GM12878 (cell line): ENCODE measurements around the gene CC2D1A. TPM values are rescaled to one million over a fixed set of nuclear protein-coding genes. Genes with fewer than 3 reads are reported as not detected.

Source experiments
- ATAC-seq: fragments of 200-7000 bp; cut with Tn5 transposase; 3 replicates; pipeline ENCODE4 v1.9.1; 2020; ENCODE audit warnings: mild to moderate bottlenecking, moderate library complexity
- BruUV-seq: library from RNA; stranded (reverse); fragments of 400-500 nt; replicated peaks from 2 replicates; lab custom pipeline; 2021; lab: Mats Ljungman, UMichigan
- CTCF ChIA-PET: fragments of 300-600 bp; sonication (Branson Sonifier 250); formaldehyde crosslinking; extraction: SDS; loops from one replicate; lab custom pipeline; 2021; ENCODE audit warnings: inconsistent platforms; lab: Yijun Ruan, JAX
- POLR2A ChIA-PET: fragments of 350-600 bp; formaldehyde crosslinking; extraction: SDS; loops from one replicate; lab custom pipeline; 2021; ENCODE audit warnings: inconsistent platforms; lab: Charles Lee
- RAD21 ChIA-PET: fragments of 300-600 bp; sonication (Branson Sonifier 250); formaldehyde crosslinking; loops from one replicate; lab custom pipeline; 2023; ENCODE audit warnings: antibody characterized with exemption; ENCODE audit not compliant: unreplicated experiment; lab: Charles Lee
- SMC1A ChIA-PET: fragments of 300-600 bp; sonication (Branson Sonifier 250); formaldehyde crosslinking; loops from one replicate; lab custom pipeline; 2023; ENCODE audit not compliant: unreplicated experiment, uncharacterized antibody; lab: Charles Lee
- DNase-seq: peaks from one replicate; pipeline ENCODE4 v3.0.0-alpha.2; 2011; ENCODE audit warnings: low read depth, low spot score
- FAIRE-seq: peaks from 3 replicates; lab custom pipeline; 2011; peaks lifted over from hg19 to GRCh38; lab: Jason Lieb, UNC
- H2AFZ ChIP-seq: 2 replicates; pipeline ENCODE4 v1.6.0; 2011; ENCODE audit warnings: low read depth, low read length, control low read depth; ENCODE audit not compliant: control insufficient read depth
- H3K27ac ChIP-seq: 2 replicates; pipeline ENCODE4 v1.5.1; 2011; ENCODE audit warnings: control low read depth; ENCODE audit not compliant: control insufficient read depth, insufficient read depth
- H3K27me3 ChIP-seq, 2 experiments: replicated peaks in 1 of 2; 2 replicates each; pipeline versions ENCODE4 v1.6.0 to v1.6.1; 2011; ENCODE audit warnings: low read length in 1 of 2; ENCODE audit not compliant: control insufficient read depth in 2 of 2, insufficient read depth in 2 of 2
- H3K36me3 ChIP-seq, 2 experiments: 2 replicates each; pipeline ENCODE4 v1.5.1; 2011; ENCODE audit warnings: low read length in 1 of 2; ENCODE audit not compliant: control insufficient read depth in 2 of 2, insufficient read depth in 2 of 2
- H3K4me1 ChIP-seq: 2 replicates; pipeline ENCODE4 v1.6.1; 2011; ENCODE audit warnings: mild to moderate bottlenecking, low read length, moderate library complexity, mixed read lengths; ENCODE audit not compliant: control insufficient read depth, insufficient read depth
- H3K4me2 ChIP-seq: 2 replicates; pipeline ENCODE4 v1.6.0; 2011; ENCODE audit warnings: control low read depth; ENCODE audit not compliant: control insufficient read depth, insufficient read depth
- H3K4me3 ChIP-seq: fragments of 200-600 bp; sonication (generic); 2 replicates; pipeline ENCODE4 v1.5.1; 2016
- H3K79me2 ChIP-seq: 2 replicates; pipeline ENCODE4 v1.6.0; 2011; ENCODE audit warnings: low read length; ENCODE audit not compliant: control insufficient read depth, insufficient read depth
- H3K9ac ChIP-seq: 2 replicates; pipeline ENCODE4 v1.8.0; 2011; ENCODE audit warnings: low read length, control low read depth, mixed read lengths; ENCODE audit not compliant: control insufficient read depth, insufficient read depth
- H3K9me3 ChIP-seq: replicated peaks from 3 replicates; pipeline ENCODE4 v1.5.1; 2011; ENCODE audit warnings: mild to moderate bottlenecking, low read length; ENCODE audit not compliant: control insufficient read depth, insufficient read depth
- H4K20me1 ChIP-seq: 2 replicates; pipeline ENCODE4 v1.6.0; 2011; ENCODE audit not compliant: control insufficient read depth, insufficient read depth
- FOXK2 ChIP-seq: fragments of 450-650 bp; IDR thresholded peaks from 2 replicates; pipeline ENCODE4 v1.6.1; 2017; ENCODE audit warnings: mild to moderate bottlenecking, moderate library complexity
- MTA2 ChIP-seq: fragments of 450-650 bp; IDR thresholded peaks from 2 replicates; pipeline ENCODE4 v1.6.1; 2016; ENCODE audit warnings: low read depth, mild to moderate bottlenecking, moderate library complexity
- POLR2A ChIP-seq: IDR thresholded peaks from 2 replicates; pipeline ENCODE4 v1.6.1; 2011; ENCODE audit warnings: low read depth, mild to moderate bottlenecking, low read length
- WGBS: methylation state at CpG from one replicate; pipeline ENCODE4 v1.1.6; 2016; ENCODE audit warnings: low lambda C conversion rate; ENCODE audit not compliant: insufficient replicate concordance, insufficient coverage; ENCODE audit errors: missing lambda C conversion rate; 5-methylcytosine and 5-hydroxymethylcytosine counted together
- in situ Hi-C: fragments of 300-500 bp; cut with MboI; formaldehyde crosslinking; loops from 9 replicates; pipeline ENCODE4 v1.14.3; 2018; ENCODE audit warnings: mixed read lengths
- intact Hi-C: fragments of 100-400 bp; cut with micrococcal nuclease; formaldehyde crosslinking; loops from one replicate; pipeline ENCODE4 v1.14.2; 2022; ENCODE audit not compliant: unreplicated experiment
- polyA plus RNA-seq, 11 experiments: library from polyadenylated mRNA; depleted of rRNA in 4 of 11; unstranded in 6 of 11; stranded (reverse) in 5 of 11; fragments of >200 nt; fragmentation: Nextera tagmentation in 4 of 11; fragmentation: Illumina TruSeq in 1 of 11; extraction: Ambion mirVana in 4 of 11; extraction: Trizol in 1 of 11; gene quantifications; 1 replicate in 1 of 11; 2 replicates in 10 of 11; pipeline versions ENCODE4 v1.2.1 to v1.2.3, GENCODE V29; 2011 to 2016; ENCODE audit warnings: inconsistent platforms in 2 of 11, missing spikeins in 2 of 11, low read depth in 1 of 11
- total RNA-seq, 4 experiments: library from RNA; depleted of rRNA in 3 of 4; stranded (reverse); fragments of >200 nt in 3 of 4; fragmentation: Illumina TruSeq in 1 of 4; extraction: Trizol in 1 of 4; gene quantifications; 2 replicates each; pipeline versions ENCODE4 v1.2.1 to v1.2.3, GENCODE V29; 2013 to 2021

CC2D1A gene
- total and polyA plus RNA-seq, 10 of the 15 experiments (the other 5 are each of a cell fraction or from before 2014, with no cell fraction given), result 0.13 to 36.1 (median 16.1) TPM

GRCh38 chr19:13929340-13929739 is 23.3 kb downstream of the CC2D1A start:
- TF ChIP-seq FOXK2, result no peak
- Histone ChIP-seq H3K79me2 (no peaks in the 10 kb centered on the region), H3K27me3 (no peaks in the 10 kb centered on the region), H3K4me3 (no peak overlapping the region), H3K36me3 (peaks cover 0 to 1% of the 10 kb centered on the region in 2 experiments; a peak in 2 of 4 replicates), H3K4me2 (no peak overlapping the region), H3K9me3 (no peaks in the 10 kb centered on the region), H3K4me1 (no peaks in the 10 kb centered on the region), H2AFZ (no peak overlapping the region), H3K27ac (no peak overlapping the region), H4K20me1 (no peaks in the 10 kb centered on the region), H3K9ac (no peak overlapping the region)
- FAIRE-seq (no peak), DNase-seq (no peak), ATAC-seq (no peak)
- CTCF ChIA-PET, result no interaction called here
- 96% methylated on average over 10 of the region's 12 CpGs for WGBS
- intact Hi-C loops, result no loop called here
- SMC1A ChIA-PET, result no interaction called here
- RAD21 ChIA-PET, result no interaction called here
- in situ Hi-C loops, result no loop called here
- POLR2A ChIA-PET, result no interaction called here
- BruUV-seq, result no TSS peak

DNA sequence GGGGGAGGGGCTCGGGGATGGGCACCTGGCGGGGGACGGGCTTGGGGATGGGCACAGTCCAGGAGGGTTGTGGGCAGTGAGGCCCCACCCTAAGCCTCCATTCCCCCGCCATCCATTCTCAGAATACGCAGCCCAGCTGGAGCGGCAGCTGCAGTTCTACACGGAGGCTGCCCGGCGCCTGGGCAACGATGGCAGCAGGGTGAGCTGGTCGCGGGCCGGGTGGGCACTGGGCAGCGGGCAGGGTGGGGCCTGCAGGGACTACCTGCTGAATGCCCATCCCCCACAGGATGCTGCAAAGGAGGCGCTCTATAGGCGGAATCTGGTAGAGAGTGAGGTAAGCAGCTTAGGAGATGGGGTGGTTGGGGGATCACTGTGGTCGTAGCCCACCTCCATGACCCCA is 24.0 kb downstream of the CC2D1A start:
- in situ Hi-C loops (no loop called here), intact Hi-C loops (no loop called here)
- FAIRE-seq, result no peak
- Histone ChIP-seq H3K4me1 (no peaks in the 10 kb centered on the region), H3K4me3 (no peak overlapping the region), H2AFZ (no peak overlapping the region), H3K27me3 (no peaks in the 10 kb centered on the region), H4K20me1 (no peaks in the 10 kb centered on the region), H3K9ac (no peak overlapping the region), H3K27ac (no peak overlapping the region), H3K9me3 (no peaks in the 10 kb centered on the region), H3K4me2 (no peak overlapping the region), H3K79me2 (no peaks in the 10 kb centered on the region), H3K36me3 (peaks cover 0 to 1% of the 10 kb centered on the region in 2 experiments; a peak in 2 of 4 replicates)
- ChIA-PET POLR2A (no interaction called here), CTCF (no interaction called here), SMC1A (no interaction called here), RAD21 (no interaction called here)
- TF ChIP-seq POLR2A (0 out of 2 replicates have a peak, but pooled peaks have one; percentile 7), MTA2 (no peak)
- no peak for DNase-seq
- no TSS peak for BruUV-seq
- 85% methylated on average over 5 of the region's 17 CpGs for WGBS
- ATAC-seq, result no peak
